ENCODE measurements around the gene PRLR.
"Not testable (repeated sequence)": the region's sequence is repeated elsewhere in the genome, so short reads cannot be mapped to it uniquely, and the experiment has no call there.

The PRLR gene

GRCh38 chr5:35103637-35104299 lies 126.5 kb downstream of the PRLR start:
- Histone ChIP-seq H3K23ac (ENCODE audit: low read length) (no peak overlapping the region), H3K4me2 (ENCODE audit: low read length) (no peak overlapping the region), H3K27me3 (ENCODE audit: insufficient read depth, low read length, poor library complexity) (no peaks in the 10 kb centered on the region), H3K36me3 (ENCODE audit: control insufficient read depth, insufficient read depth, low read length) (no peaks in the 10 kb centered on the region), H3K79me1 (ENCODE audit: low read length) (no peaks in the 10 kb centered on the region), H3K4me1 (ENCODE audit: control insufficient read depth, low read depth, low read length) (no peaks in the 10 kb centered on the region), H3K9ac (ENCODE audit: low read length) (no peak overlapping the region), H2AK5ac (ENCODE audit: low read length) (no peak overlapping the region), H4K8ac (ENCODE audit: low read depth, low read length) (no peak overlapping the region), H3K4me3 (ENCODE audit: low read length) (no peak overlapping the region), H2BK5ac (ENCODE audit: low read length) (no peak overlapping the region), H3K79me2 (ENCODE audit: control insufficient read depth, insufficient read depth, low read length) (no peaks in the 10 kb centered on the region), H2BK15ac (replicated peaks; ENCODE audit: low read depth) (no peak overlapping the region), H3K4ac (ENCODE audit: low read depth, low read length) (no peak overlapping the region), H4K5ac (ENCODE audit: low read length) (no peak overlapping the region), H3K18ac (ENCODE audit: low read length) (no peak overlapping the region), H3K27ac (ENCODE audit: low read depth, low read length) (no peak overlapping the region), H2BK120ac (ENCODE audit: low read depth, low read length) (no peak overlapping the region), H3K56ac (ENCODE audit: low read length) (no peak overlapping the region)
- no peak for DNase-seq
- WGBS (ENCODE audit: extremely low coverage, insufficient coverage, low lambda C conversion rate) = no CpG with 5 or more reads among the region's 5 CpGs

GRCh38 chr5:35101720-35102119 lies 128.6 kb downstream of the PRLR start:
- not testable (repeated sequence) for H2BK120ac ChIP-seq (ENCODE audit: low read depth, low read length); H3K4me3 ChIP-seq (ENCODE audit: low read length); H3K79me2 ChIP-seq (ENCODE audit: control insufficient read depth, insufficient read depth, low read length); H4K8ac ChIP-seq (ENCODE audit: low read depth, low read length); H3K18ac ChIP-seq (ENCODE audit: low read length); H2BK5ac ChIP-seq (ENCODE audit: low read length); DNase-seq; H3K4me1 ChIP-seq (ENCODE audit: control insufficient read depth, low read depth, low read length); H2BK15ac ChIP-seq (replicated peaks; ENCODE audit: low read depth); H3K4ac ChIP-seq (ENCODE audit: low read depth, low read length); H3K27me3 ChIP-seq (ENCODE audit: insufficient read depth, low read length, poor library complexity); H3K9ac ChIP-seq (ENCODE audit: low read length); H3K4me2 ChIP-seq (ENCODE audit: low read length); H2AK5ac ChIP-seq (ENCODE audit: low read length); H3K36me3 ChIP-seq (ENCODE audit: control insufficient read depth, insufficient read depth, low read length); H3K56ac ChIP-seq (ENCODE audit: low read length); H4K5ac ChIP-seq (ENCODE audit: low read length); H3K79me1 ChIP-seq (ENCODE audit: low read length); H3K23ac ChIP-seq (ENCODE audit: low read length); H3K27ac ChIP-seq (ENCODE audit: low read depth, low read length)
- no CpG with 5 or more reads among the region's 9 CpGs for WGBS (ENCODE audit: extremely low coverage, insufficient coverage, low lambda C conversion rate)

- H3K56ac ChIP-seq (ENCODE audit: low read length) = no peak overlapping the region
- no peak overlapping the region for H3K4me2 ChIP-seq (ENCODE audit: low read length)
- H3K23ac ChIP-seq (ENCODE audit: low read length) = no peak overlapping the region
- H3K27ac ChIP-seq (ENCODE audit: low read depth, low read length) = no peak overlapping the region
- no peak overlapping the region for H2AK5ac ChIP-seq (ENCODE audit: low read length)
- H3K4me3 ChIP-seq (ENCODE audit: low read length) = no peak overlapping the region
- WGBS (ENCODE audit: extremely low coverage, insufficient coverage, low lambda C conversion rate) = no CpG with 5 or more reads among the region's 4 CpGs
- no peaks in the 10 kb centered on the region for H3K79me2 ChIP-seq (ENCODE audit: control insufficient read depth, insufficient read depth, low read length)
- no peaks in the 10 kb centered on the region for H3K79me1 ChIP-seq (ENCODE audit: low read length)
- no peak overlapping the region for H4K5ac ChIP-seq (ENCODE audit: low read length)
- H2BK5ac ChIP-seq (ENCODE audit: low read length) = no peak overlapping the region
- no peak overlapping the region for H4K8ac ChIP-seq (ENCODE audit: low read depth, low read length)
- no peaks in the 10 kb centered on the region for H3K36me3 ChIP-seq (ENCODE audit: control insufficient read depth, insufficient read depth, low read length)
- no peak overlapping the region for H3K9ac ChIP-seq (ENCODE audit: low read length)
- no peak overlapping the region for H2BK120ac ChIP-seq (ENCODE audit: low read depth, low read length)
- no peak overlapping the region for H2BK15ac ChIP-seq (replicated peaks; ENCODE audit: low read depth)
- H3K4ac ChIP-seq (ENCODE audit: low read depth, low read length) = no peak overlapping the region
- peaks cover 4% of the 10 kb centered on the region for H3K4me1 ChIP-seq (ENCODE audit: control insufficient read depth, low read depth, low read length)
- no peaks in the 10 kb centered on the region for H3K27me3 ChIP-seq (ENCODE audit: insufficient read depth, low read length, poor library complexity)
- no peak overlapping the region for H3K18ac ChIP-seq (ENCODE audit: low read length)
- no peak for DNase-seq
Measured at GRCh38 chr5:35101016-35101415, 129.3 kb downstream of the PRLR start.

GRCh38 chr5:35098214-35098613 lies 132.1 kb downstream of the PRLR start:
- Histone ChIP-seq H3K9ac (ENCODE audit: low read length) (no peak overlapping the region), H3K18ac (ENCODE audit: low read length) (no peak overlapping the region), H3K36me3 (ENCODE audit: control insufficient read depth, insufficient read depth, low read length) (no peaks in the 10 kb centered on the region), H3K4me2 (ENCODE audit: low read length) (no peak overlapping the region), H3K4me1 (ENCODE audit: control insufficient read depth, low read depth, low read length) (peaks cover 4% of the 10 kb centered on the region), H4K8ac (ENCODE audit: low read depth, low read length) (no peak overlapping the region), H2BK15ac (replicated peaks; ENCODE audit: low read depth) (no peak overlapping the region), H2BK120ac (ENCODE audit: low read depth, low read length) (no peak overlapping the region), H3K56ac (ENCODE audit: low read length) (no peak overlapping the region), H3K79me2 (ENCODE audit: control insufficient read depth, insufficient read depth, low read length) (no peaks in the 10 kb centered on the region), H3K23ac (ENCODE audit: low read length) (no peak overlapping the region), H3K4me3 (ENCODE audit: low read length) (no peak overlapping the region), H3K27me3 (ENCODE audit: insufficient read depth, low read length, poor library complexity) (no peaks in the 10 kb centered on the region), H3K79me1 (ENCODE audit: low read length) (no peaks in the 10 kb centered on the region), H2BK5ac (ENCODE audit: low read length) (no peak overlapping the region), H2AK5ac (ENCODE audit: low read length) (no peak overlapping the region), H3K4ac (ENCODE audit: low read depth, low read length) (no peak overlapping the region), H4K5ac (ENCODE audit: low read length) (no peak overlapping the region), H3K27ac (ENCODE audit: low read depth, low read length) (no peak overlapping the region)
- WGBS (ENCODE audit: extremely low coverage, insufficient coverage, low lambda C conversion rate) = no CpG with 5 or more reads among the region's 4 CpGs
- no peak for DNase-seq

- H3K56ac ChIP-seq (ENCODE audit: low read length) = no peak overlapping the region
- no peak overlapping the region for H3K4ac ChIP-seq (ENCODE audit: low read depth, low read length)
- no peak overlapping the region for H4K8ac ChIP-seq (ENCODE audit: low read depth, low read length)
- no peaks in the 10 kb centered on the region for H3K27me3 ChIP-seq (ENCODE audit: insufficient read depth, low read length, poor library complexity)
- H4K5ac ChIP-seq (ENCODE audit: low read length) = no peak overlapping the region
- H3K27ac ChIP-seq (ENCODE audit: low read depth, low read length) = no peak overlapping the region
- H2AK5ac ChIP-seq (ENCODE audit: low read length) = no peak overlapping the region
- H3K36me3 ChIP-seq (ENCODE audit: control insufficient read depth, insufficient read depth, low read length) = no peaks in the 10 kb centered on the region
- H3K4me2 ChIP-seq (ENCODE audit: low read length) = no peak overlapping the region
- H2BK15ac ChIP-seq (replicated peaks; ENCODE audit: low read depth) = no peak overlapping the region
- H3K79me2 ChIP-seq (ENCODE audit: control insufficient read depth, insufficient read depth, low read length) = no peaks in the 10 kb centered on the region
- no peak overlapping the region for H2BK120ac ChIP-seq (ENCODE audit: low read depth, low read length)
- no peak overlapping the region for H3K23ac ChIP-seq (ENCODE audit: low read length)
- DNase-seq = peak; percentile 23
- no peak overlapping the region for H3K9ac ChIP-seq (ENCODE audit: low read length)
- no peaks in the 10 kb centered on the region for H3K79me1 ChIP-seq (ENCODE audit: low read length)
- H3K4me1 ChIP-seq (ENCODE audit: control insufficient read depth, low read depth, low read length) = peaks cover 4% of the 10 kb centered on the region
- no peak overlapping the region for H2BK5ac ChIP-seq (ENCODE audit: low read length)
- WGBS (ENCODE audit: extremely low coverage, insufficient coverage, low lambda C conversion rate) = no CpG with 5 or more reads among the region's 1 CpG
- no peak overlapping the region for H3K18ac ChIP-seq (ENCODE audit: low read length)
- no peak overlapping the region for H3K4me3 ChIP-seq (ENCODE audit: low read length)
Measured at GRCh38 chr5:35096932-35097331, 133.4 kb downstream of the PRLR start.

GRCh38 chr5:35096216-35096615 lies 134.1 kb downstream of the PRLR start:
- no peaks in the 10 kb centered on the region for H3K27me3 ChIP-seq (ENCODE audit: insufficient read depth, low read length, poor library complexity)
- no peak overlapping the region for H2AK5ac ChIP-seq (ENCODE audit: low read length)
- no peak overlapping the region for H4K5ac ChIP-seq (ENCODE audit: low read length)
- no peak overlapping the region for H3K4ac ChIP-seq (ENCODE audit: low read depth, low read length)
- peaks cover 4% of the 10 kb centered on the region for H3K4me1 ChIP-seq (ENCODE audit: control insufficient read depth, low read depth, low read length)
- no peak overlapping the region for H2BK5ac ChIP-seq (ENCODE audit: low read length)
- H2BK120ac ChIP-seq (ENCODE audit: low read depth, low read length) = no peak overlapping the region
- H3K56ac ChIP-seq (ENCODE audit: low read length) = no peak overlapping the region
- no CpG with 5 or more reads among the region's 3 CpGs for WGBS (ENCODE audit: extremely low coverage, insufficient coverage, low lambda C conversion rate)
- H2BK15ac ChIP-seq (replicated peaks; ENCODE audit: low read depth) = no peak overlapping the region
- no peak for DNase-seq
- H3K18ac ChIP-seq (ENCODE audit: low read length) = no peak overlapping the region
- no peaks in the 10 kb centered on the region for H3K36me3 ChIP-seq (ENCODE audit: control insufficient read depth, insufficient read depth, low read length)
- no peaks in the 10 kb centered on the region for H3K79me2 ChIP-seq (ENCODE audit: control insufficient read depth, insufficient read depth, low read length)
- H3K23ac ChIP-seq (ENCODE audit: low read length) = no peak overlapping the region
- no peaks in the 10 kb centered on the region for H3K79me1 ChIP-seq (ENCODE audit: low read length)
- no peak overlapping the region for H3K4me3 ChIP-seq (ENCODE audit: low read length)
- H3K4me2 ChIP-seq (ENCODE audit: low read length) = no peak overlapping the region
- no peak overlapping the region for H4K8ac ChIP-seq (ENCODE audit: low read depth, low read length)
- no peak overlapping the region for H3K9ac ChIP-seq (ENCODE audit: low read length)
- no peak overlapping the region for H3K27ac ChIP-seq (ENCODE audit: low read depth, low read length)

Measured in mesendoderm (in vitro differentiated cells).